Endothelial cell of umbilical vein (primary cell): ENCODE results near the gene ESAM. TPM values are rescaled to one million over a fixed set of nuclear protein-coding genes. Genes with fewer than 3 reads are reported as not detected.

Experiments
- BruUV-seq: library from RNA; stranded (reverse); fragments of 400-500 nt; replicated peaks from 2 replicates; lab custom pipeline; 2021; lab: Mats Ljungman, UMichigan
- CTCF ChIA-PET: fragments of 300-600, 350-600 bp; sonication (Branson Sonifier 250); formaldehyde crosslinking; loops from one replicate; lab custom pipeline; 2021; ENCODE audit warnings: antibody characterized with exemption, inconsistent platforms; lab: Charles Lee
- POLR2A ChIA-PET: fragments of 300-600, 350-600 bp; sonication (Branson Sonifier 250); formaldehyde crosslinking; loops from one replicate; lab custom pipeline; 2021; ENCODE audit warnings: antibody characterized with exemption, inconsistent platforms; lab: Charles Lee
- DNase-seq: peaks from one replicate; pipeline ENCODE4 v3.0.0-alpha.2; 2011; ENCODE audit warnings: low read depth, low spot score
- FAIRE-seq: peaks from 2 replicates; lab custom pipeline; 2011; peaks lifted over from hg19 to GRCh38; lab: Jason Lieb, UNC
- H2AFZ ChIP-seq: 2 replicates; pipeline ENCODE4 v1.6.0; 2012; ENCODE audit warnings: low read depth, low read length, control low read depth, inconsistent platforms
- H3K27ac ChIP-seq: 2 replicates; pipeline ENCODE4 v1.5.1; 2011; ENCODE audit warnings: low read depth, mild to moderate bottlenecking, control low read depth, low read length, moderate library complexity; ENCODE audit not compliant: insufficient read depth
- H3K27me3 ChIP-seq, 2 experiments: 2 replicates each; pipeline versions ENCODE4 v1.6.0 to v1.6.1; 2011; ENCODE audit warnings: low read length in 2 of 2, mixed read lengths in 1 of 2; ENCODE audit not compliant: control insufficient read depth in 2 of 2, insufficient read depth in 2 of 2
- H3K36me3 ChIP-seq, 2 experiments: 2 replicates in 1 of 2; 3 replicates in 1 of 2; pipeline ENCODE4 v1.5.1; 2011; ENCODE audit warnings: low read length in 2 of 2, mild to moderate bottlenecking in 1 of 2, moderate library complexity in 1 of 2; ENCODE audit not compliant: control insufficient read depth in 2 of 2, insufficient read depth in 2 of 2; ENCODE audit errors: extremely low read depth in 1 of 2
- H3K4me1 ChIP-seq: 3 replicates; pipeline ENCODE4 v1.5.1; 2011; ENCODE audit warnings: mild to moderate bottlenecking, low read length; ENCODE audit not compliant: control insufficient read depth, insufficient read depth; ENCODE audit errors: extremely low read depth
- H3K4me2 ChIP-seq: 2 replicates; pipeline ENCODE4 v1.6.1; 2011; ENCODE audit warnings: low read length, control low read depth, mixed read lengths; ENCODE audit not compliant: insufficient read depth
- H3K4me3 ChIP-seq, 3 experiments: fragments of 200-600 bp in 1 of 3; sonication (generic), shearing (Covaris generic) in 1 of 3; replicated peaks in 1 of 3; 2 replicates each; pipeline ENCODE4 v1.5.1; 2011 to 2016; ENCODE audit warnings: control low read depth in 3 of 3, low read length in 3 of 3, mild to moderate bottlenecking in 2 of 3, inconsistent platforms in 1 of 3, low read depth in 1 of 3, moderate library complexity in 1 of 3; ENCODE audit not compliant: insufficient read depth in 1 of 3
- H3K79me2 ChIP-seq: 2 replicates; pipeline ENCODE4 v1.6.0; 2012; ENCODE audit warnings: low read length, inconsistent platforms; ENCODE audit not compliant: control insufficient read depth, insufficient read depth
- H3K9ac ChIP-seq: replicated peaks from 2 replicates; pipeline ENCODE3; 2011; ENCODE audit warnings: low read length, control low read depth; ENCODE audit not compliant: insufficient read depth; ENCODE audit errors: extremely low read depth
- H3K9me1 ChIP-seq: replicated peaks from 3 replicates; pipeline ENCODE4 v1.6.0; 2011; ENCODE audit warnings: mild to moderate bottlenecking, low read length; ENCODE audit not compliant: control insufficient read depth, insufficient read depth; ENCODE audit errors: extremely low read depth
- H3K9me3 ChIP-seq: replicated peaks from 2 replicates; pipeline ENCODE4 v1.5.1; 2012; ENCODE audit warnings: low read length, inconsistent platforms; ENCODE audit not compliant: control insufficient read depth, insufficient read depth
- H4K20me1 ChIP-seq: replicated peaks from 2 replicates; pipeline ENCODE3; 2011; ENCODE audit warnings: mild to moderate bottlenecking, low read length; ENCODE audit not compliant: control insufficient read depth, insufficient read depth; ENCODE audit errors: extremely low read depth
- EZH2 ChIP-seq: IDR thresholded peaks from 2 replicates; pipeline ENCODE4 v1.6.1; 2012; ENCODE audit warnings: borderline replicate concordance, low read depth, mild to moderate bottlenecking, moderate library complexity, low read length, inconsistent platforms; ENCODE audit not compliant: severe bottlenecking
- FOS ChIP-seq: IDR thresholded peaks from 2 replicates; pipeline ENCODE4 v1.6.1; 2011; ENCODE audit warnings: mild to moderate bottlenecking, low read length, moderate library complexity, borderline replicate concordance; ENCODE audit not compliant: insufficient read depth
- GATA2 ChIP-seq: IDR thresholded peaks from 2 replicates; pipeline ENCODE4 v1.7.0; 2011; ENCODE audit warnings: low read depth, mild to moderate bottlenecking, moderate library complexity, mixed read lengths, low read length; ENCODE audit not compliant: insufficient read length, insufficient read depth
- JUN ChIP-seq: IDR thresholded peaks from 2 replicates; pipeline ENCODE4 v1.6.1; 2011; ENCODE audit warnings: borderline replicate concordance, low read depth; ENCODE audit not compliant: insufficient read length, insufficient read depth
- POLR2A ChIP-seq: IDR thresholded peaks from 2 replicates; pipeline ENCODE4 v1.6.1; 2012; ENCODE audit warnings: low read depth, mild to moderate bottlenecking, control low read depth, low read length
- dilution Hi-C: fragments of 300-500 bp; cut with MboI; formaldehyde crosslinking; loops from one replicate; pipeline ENCODE4 v1.15.0; 2019; ENCODE audit warnings: low sequenced_read_pairs; ENCODE audit not compliant: extremely low pct_ligation_motif_present
- intact Hi-C: fragments of 100-400 bp; cut with micrococcal nuclease; formaldehyde crosslinking; loops from one replicate; pipeline ENCODE4 v1.10.0; 2022
- polyA plus RNA-seq, 4 experiments: library from polyadenylated mRNA; depleted of rRNA in 3 of 4; stranded (reverse) in 3 of 4; unstranded in 1 of 4; fragments of >200 nt; gene quantifications; 2 replicates each; pipeline versions ENCODE4 v1.2.1 to v1.2.3, GENCODE V29; 2011 to 2012; ENCODE audit warnings: missing spikeins in 1 of 4
- total RNA-seq: library from RNA; stranded (reverse); gene quantifications from 2 replicates; pipeline ENCODE4 v1.2.3, GENCODE V29; 2021
- TF ChIP-seq, protein P1 (sequence below): IDR thresholded peaks from 2 replicates; pipeline ENCODE4 v1.6.1; 2011; ENCODE audit not compliant: insufficient read depth, insufficient read length

Gene ESAM
- total and polyA plus RNA-seq, 2 donors (not counting 3 experiments of a cell fraction or from before 2014, with no cell fraction given), result 273 to 383 TPM

DNA sequence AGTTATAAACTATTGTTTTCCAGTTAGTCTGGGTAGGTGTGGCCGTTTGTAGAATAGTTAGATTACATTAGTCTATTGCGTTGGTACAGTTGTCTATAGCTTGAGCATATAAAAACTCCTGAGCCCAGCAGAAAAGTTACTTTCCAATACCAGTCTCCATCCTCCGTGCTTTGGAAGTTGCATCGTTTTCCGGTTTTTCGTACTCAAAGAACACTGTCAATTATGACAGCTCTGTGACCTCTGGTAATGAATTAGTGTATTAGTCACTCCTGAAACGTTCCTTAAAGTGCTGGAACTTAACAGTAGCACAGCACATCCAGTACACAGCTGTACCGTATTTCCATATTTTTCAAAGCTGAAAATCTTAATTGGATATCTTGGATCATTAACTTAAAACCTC lies 38.9 kb upstream of the ESAM start:
- peak overlapping the region; percentile 81 for H3K27ac ChIP-seq
- H2AFZ ChIP-seq, result peak overlapping the region; percentile 72
- TF ChIP-seq EZH2 (no peak), FOS (peak; percentile 70), JUN (no peak), POLR2A (no peak), GATA2 (peak; percentile 10)
- TF ChIP-seq, protein P1, sequence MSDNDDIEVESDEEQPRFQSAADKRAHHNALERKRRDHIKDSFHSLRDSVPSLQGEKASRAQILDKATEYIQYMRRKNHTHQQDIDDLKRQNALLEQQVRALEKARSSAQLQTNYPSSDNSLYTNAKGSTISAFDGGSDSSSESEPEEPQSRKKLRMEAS, result no peak
- no peaks in the 10 kb centered on the region for H3K9me3 ChIP-seq
- H3K79me2 ChIP-seq, result peaks cover 39% of the 10 kb centered on the region
- CTCF ChIA-PET, result interaction anchor here (0.9 to 10.2 kb wide), 12 partner anchors 9 to 157 kb away, joined by 3 to 191 read pairs (median 8); partner anchors contain the start of gene ESAM
- FAIRE-seq (no peak), DNase-seq (peak; percentile 63)
- H3K4me1 ChIP-seq, result peaks cover 20% of the 10 kb centered on the region
- no TSS peak for BruUV-seq
- dilution Hi-C loops, result no loop called here
- peak overlapping the region; percentile 88 for H3K4me2 ChIP-seq
- no peaks in the 10 kb centered on the region for H3K36me3 ChIP-seq
- H4K20me1 ChIP-seq, result no peaks in the 10 kb centered on the region
- POLR2A ChIA-PET, result interaction anchor here (1.1 to 1.6 kb wide), 2 partner anchors 36 to 40 kb away, joined by 3 to 4 read pairs; no protein-coding TSS in a partner anchor
- no peaks in the 10 kb centered on the region for H3K9me1 ChIP-seq
- H3K9ac ChIP-seq, result peak overlapping the region; percentile 84
- H3K4me3 ChIP-seq, result peak overlapping the region; percentile 59 to 98 (median 62)
- no peaks in the 10 kb centered on the region for H3K27me3 ChIP-seq
- intact Hi-C loops, result loop anchor here (2.0 kb wide), 1 partner anchor 66 kb away; no protein-coding TSS in a partner anchor
